GM19240 (cell line): Measurements from ENCODE around the gene PROC.
"Not testable (repeated sequence)": the region's sequence is repeated elsewhere in the genome, so short reads cannot be mapped to it uniquely, and the experiment has no call there.

Experiments
- DNase-seq: peaks from one replicate; pipeline ENCODE4 v3.0.0; 2011; ENCODE audit warnings: low spot score; ENCODE audit not compliant: insufficient read length

PROC gene

DNA sequence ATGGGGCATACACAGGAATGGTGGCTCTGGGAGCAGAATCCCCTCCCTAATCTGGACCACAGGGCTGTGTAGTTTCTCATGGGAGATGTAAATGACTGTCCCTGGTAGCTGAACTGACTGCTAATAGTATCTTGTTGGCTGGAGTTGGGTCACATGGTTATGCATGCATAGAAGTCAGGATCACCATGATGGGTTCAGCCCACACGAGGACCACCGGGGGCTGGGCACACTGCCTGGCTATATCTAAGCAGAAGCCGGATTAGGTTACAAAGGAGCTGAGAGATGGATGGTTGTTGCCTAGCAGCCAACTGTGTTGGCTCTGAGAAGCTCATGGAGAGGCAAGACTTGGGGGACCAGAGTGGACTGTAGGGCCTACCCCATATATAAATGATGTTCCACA, 23.7 kb upstream of the PROC start:
- DNase-seq: no peak

DNA sequence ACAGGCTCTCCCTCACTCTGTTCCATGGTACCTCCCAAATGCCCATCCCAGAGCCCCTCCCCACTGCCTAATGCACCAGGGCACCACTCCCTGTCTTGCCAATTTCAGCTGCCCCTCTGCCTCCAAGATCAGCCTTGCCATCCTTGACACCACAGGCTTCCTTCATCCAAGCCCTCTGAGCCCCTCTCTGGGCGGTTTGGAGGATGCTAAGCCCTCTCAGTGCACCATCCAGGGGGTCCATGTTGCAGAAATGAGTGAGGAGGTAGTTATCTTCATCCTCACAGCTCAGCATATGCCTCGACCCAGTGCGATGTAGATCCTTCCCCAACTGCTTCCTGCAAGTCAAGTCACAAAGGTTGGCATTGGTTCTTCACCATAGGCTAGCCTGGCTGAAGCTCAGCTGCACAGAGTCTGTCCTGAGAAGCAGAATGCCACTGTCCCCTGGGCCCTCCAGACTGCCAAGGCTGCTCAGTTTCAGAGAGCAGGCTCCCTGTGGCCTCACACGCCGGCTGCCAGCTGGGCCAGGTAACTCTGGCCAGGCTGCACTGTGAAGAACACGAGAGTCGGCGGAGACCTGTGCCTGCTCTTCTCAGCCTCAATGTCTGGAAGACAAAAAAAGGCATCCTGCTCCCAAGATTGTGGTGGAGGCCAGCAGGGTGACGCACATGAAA, 20.5 kb upstream of the PROC start:
- no peak for DNase-seq

DNA sequence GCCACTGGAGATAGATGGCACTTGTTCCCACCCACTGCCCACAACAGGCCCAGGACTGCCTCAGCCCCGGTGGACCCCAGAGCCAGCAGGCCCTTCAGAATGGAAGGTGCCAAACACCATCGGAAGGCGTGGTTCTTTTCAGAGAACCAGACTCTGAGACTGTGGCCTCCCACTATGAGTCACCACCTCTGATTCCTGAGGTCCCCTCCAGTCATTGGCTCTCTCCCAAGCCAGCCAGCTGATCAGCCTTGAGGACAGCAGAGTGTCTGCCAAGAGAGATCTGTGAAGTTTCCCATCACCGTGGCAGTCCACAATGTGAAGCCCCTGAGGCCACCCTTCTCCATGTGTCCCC, 20.0 kb upstream of the PROC start:
- peak; percentile 74 for DNase-seq

DNA sequence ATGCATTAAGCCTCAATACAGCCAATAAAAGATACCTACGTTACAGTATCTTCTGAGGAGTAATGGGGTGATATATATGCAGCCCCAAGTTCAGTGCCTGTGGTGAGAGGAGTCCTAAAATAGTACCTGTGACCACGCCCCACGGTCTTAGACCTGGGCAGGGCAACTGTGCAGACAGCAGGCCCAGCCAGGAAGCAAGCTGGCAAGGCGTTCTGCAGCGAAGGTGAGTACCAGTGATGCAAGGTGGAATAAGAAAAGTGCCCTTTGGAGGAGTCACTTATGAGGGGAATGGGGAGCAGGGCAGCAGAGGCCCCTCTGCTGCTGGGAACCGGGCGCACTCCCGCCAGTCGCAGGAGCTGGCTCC, 17.7 kb upstream of the PROC start:
- no peak for DNase-seq

DNA sequence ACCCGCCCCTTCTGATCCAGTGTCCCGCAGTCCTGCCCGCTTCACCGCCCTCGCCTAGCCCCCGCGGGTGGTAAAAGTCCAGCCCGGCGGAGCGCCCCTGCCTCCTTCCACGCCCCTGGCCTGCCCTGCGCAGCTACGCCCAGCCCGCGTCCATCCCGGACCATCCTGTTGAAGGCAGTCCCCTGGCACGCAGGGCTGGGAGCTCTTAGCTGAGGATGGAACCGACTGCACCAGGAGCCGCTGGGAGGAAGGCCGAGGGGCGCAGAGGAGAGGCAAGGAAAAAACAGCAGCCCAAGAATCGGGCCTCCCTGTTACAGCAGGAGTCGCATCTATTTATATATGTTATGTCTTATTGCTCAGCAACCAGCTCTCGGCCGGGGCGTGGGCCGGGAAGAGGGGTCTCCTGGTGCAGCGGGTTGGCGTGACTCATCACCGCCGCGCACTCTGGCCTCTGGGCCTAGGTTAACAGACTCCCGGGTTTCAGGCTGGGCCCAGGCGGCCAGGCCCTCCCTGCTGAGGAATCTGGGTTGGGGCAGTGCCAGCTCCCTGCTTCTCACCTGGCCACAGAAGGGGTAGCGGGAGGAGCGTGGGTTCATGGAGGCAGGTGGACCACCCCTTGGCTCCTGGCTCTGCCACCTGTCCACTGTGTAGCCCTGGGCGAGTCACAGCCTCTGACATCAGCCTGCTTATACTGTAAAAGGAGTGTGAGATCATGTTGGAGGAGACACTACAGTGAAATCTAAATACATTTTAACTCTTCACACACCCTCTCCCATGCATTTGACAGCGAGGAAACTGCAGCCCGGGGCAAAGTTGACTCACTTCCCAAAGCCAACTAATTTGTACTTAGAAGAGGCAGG, 17.1 kb upstream of the PROC start:
- DNase-seq: no peak

DNA sequence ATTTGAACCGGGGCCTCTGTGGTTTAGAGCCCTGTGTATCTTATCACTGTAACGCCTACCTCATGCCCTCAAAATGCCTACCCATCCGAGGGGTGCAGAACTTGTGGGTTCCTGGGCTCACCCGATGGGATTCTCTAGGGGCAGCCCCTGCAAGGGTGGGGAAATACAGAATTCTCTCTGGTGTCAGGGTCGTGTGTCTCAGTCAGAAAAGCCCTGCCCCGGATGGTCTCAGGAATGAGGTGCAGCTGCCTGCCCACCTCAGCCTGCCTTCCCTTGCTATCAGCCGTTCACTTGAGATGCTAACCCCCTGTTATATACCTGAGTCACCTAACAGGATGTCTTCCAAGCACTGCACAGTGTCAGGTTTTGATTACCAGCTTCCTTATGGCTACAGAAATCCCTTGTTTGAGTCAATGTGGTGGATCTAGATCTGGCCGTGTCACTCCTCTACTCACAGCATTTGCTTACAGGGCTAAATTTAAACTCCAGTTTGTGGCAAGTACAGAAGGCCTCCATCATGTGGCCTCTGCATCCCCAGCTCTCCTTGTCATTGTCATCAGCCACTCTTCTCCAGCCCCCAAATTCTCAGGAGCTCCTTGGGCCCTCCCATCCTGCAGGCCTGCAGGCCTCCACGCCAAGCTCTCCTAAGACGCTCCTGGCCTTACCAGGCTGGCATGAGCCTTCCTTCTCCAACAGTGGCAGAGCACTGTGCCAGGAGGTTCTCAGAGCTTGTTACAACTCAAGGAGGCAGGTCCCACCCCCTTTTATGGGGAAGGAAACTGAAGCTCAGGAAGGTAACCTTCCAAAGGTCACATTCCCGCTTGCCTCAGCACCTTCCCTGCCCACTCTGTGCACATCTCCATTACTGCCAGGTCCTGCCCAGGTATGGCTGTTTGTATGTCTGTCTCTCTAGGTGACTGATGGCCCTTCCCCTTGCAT, 16.2 kb upstream of the PROC start:
- no peak for DNase-seq

DNA sequence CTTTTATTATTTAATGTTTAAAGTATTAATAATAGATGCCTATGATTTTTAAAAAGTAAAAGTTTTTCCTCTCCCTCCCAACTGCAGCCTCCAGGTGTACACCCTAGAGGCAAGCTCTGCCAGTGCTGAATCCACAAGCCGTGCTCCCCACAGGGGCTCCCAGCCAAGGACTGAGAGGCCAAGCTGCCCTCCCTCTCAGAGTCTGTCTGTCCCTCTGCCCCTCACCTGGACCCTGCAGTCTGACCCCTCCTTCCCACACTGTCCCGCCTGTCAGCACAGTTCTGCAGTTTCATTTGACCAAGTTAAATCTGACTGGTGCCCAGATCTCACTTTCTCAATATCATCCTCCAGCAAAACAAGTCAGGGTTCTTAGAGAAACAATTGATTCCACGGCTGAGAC, 14.8 kb upstream of the PROC start:
- DNase-seq: no peak

DNA sequence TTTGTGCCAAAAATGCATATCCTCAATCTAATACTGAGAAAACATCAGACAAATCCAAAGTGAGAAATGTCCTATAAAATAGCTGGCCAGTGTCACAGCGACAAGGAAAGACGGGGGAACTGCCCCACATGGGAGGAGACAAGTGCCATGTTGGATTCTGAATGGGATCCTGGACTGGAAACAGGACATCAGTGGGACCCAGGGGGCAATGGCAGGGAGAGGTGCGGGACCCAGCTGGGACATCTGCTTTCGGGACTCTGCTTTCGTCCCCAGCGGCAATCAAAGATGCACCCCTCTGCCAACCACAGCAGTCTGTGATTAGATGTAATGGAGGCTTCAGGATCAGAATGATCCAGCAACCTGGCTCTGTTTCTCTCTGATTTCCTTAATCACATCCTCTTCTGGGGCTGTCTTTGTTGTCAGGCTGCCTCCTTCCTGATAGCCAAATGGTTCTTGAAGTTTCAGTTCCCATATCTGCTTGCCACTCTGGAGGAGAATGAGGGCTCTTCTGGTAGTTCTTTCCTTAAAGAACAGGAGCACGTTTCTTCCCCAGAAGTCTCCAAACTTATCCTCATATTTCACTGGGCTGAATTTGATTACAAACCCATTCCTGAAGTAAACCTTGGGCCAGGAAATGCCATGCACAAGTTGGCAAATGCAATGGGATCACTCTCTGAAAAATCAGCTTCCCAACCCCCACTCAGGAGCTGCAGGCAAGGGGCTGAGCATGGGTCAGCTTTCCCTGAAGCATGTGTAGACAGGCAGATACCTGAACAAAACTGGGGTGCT, 13.6 kb upstream of the PROC start:
- DNase-seq: no peak

DNA sequence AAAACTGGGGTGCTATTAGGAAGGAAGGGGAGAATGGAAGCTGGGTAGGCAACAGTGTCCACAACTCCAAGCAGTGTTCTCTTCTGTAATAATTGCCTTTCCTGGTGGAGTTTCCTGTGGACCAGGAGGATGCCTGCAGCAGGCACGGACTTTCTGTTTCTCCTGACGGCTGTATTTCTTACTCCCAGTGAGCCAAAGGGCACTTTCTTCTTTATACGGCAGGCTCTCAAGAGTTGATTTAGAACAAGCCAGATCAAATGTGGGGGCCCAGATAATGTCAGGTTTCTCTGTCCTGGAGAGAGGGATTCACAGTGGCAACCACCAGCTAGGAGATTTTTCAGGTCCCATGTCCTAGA, 13.0 kb upstream of the PROC start:
- no peak for DNase-seq

DNA sequence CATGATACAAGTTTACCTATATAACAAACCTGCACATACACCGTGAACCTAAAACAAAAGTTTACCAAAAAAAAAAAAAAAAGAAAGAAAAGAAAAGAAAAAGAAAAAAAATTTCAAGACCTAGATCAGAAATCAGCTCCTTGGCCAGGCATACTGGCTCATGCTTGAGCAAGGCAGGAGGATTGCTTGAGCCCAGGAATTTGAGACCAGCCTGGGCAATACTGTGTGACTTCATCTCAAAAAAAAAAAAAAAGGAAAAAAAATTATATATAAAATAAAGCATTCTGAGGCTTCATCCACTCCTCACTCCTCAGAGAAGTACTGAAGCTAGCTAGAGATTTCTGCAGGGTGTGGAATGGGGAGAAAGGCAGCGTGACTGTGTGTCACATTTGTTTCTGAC, 11.8 kb upstream of the PROC start:
- no peak for DNase-seq

DNA sequence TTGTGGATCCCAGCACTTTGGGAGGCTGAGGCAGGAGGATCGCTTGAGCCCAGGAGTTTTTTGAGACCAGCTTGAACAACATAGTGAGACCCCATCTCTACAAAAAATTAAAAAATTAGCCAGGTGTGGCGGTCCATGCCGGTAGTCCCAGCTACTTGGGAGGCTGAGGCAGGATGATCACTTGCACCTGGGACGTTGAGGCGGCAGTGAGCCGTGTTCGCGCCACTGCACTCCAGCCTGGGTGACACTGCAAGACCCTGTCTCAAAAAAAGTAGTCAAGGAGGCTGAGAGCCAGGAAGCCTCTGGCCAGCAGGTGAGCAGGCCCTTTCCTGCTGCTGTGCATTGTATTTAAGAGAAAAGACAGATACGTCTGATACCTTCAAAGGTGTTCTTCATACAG, 11.1 kb upstream of the PROC start:
- DNase-seq: no peak

DNA sequence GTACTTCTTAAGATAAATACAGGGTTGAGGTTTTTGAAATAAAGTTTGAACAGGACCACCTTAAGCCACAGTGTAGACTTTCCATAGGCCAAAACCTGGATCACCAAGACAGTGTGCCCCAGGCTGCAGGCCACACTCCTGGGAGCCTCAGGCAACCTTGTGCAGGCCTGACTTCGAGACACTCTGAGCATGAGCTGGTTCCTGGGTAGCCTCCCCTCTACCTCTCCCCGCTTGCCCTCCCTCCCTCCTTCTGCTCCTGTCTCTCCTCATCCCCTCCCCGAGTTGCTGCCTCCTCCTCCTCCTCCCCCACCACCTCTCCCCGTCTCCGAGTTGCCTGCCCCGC, 10.6 kb upstream of the PROC start:
- DNase-seq: no peak

DNA sequence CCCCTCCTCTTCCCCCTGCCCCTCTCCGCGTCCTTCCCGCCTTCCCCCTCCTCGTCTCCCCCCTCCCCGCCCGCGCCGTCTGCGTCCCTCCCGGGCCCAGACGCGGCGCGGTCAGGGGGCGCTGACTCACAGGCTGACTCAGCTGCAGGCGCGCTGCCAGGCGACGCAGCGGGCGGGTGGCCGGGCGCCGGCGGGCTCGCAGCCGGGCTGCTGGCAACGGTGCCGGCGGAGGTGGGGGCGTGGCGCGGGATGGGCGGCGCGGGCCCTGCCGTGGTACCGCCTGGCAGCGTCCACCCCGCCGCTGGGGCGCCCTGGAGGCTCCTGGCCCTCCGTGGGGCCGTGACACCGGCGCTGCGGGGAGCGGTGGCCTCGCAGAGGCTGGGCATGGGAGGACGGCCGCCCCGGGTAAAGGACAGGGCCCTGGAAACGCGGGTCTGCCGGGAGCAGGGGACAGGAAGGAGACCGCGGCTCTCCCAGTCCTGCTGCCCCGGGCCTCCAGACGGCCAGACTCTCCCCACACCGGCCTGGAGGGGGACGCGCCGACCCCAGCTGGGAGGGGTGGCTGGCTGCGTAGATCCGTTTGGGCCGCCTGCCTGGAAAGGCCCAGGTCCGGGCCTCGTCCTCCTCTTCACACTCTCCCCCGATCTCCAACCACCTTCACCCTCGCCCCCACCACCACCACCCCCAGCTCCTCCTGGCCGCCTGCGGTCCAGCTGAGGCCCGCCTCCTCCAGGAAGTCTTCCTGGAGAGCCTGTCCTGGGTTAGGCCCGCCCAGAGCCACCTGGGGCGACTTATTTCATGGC, 10.0 kb upstream of the PROC start:
- DNase-seq: peak; percentile 53

DNA sequence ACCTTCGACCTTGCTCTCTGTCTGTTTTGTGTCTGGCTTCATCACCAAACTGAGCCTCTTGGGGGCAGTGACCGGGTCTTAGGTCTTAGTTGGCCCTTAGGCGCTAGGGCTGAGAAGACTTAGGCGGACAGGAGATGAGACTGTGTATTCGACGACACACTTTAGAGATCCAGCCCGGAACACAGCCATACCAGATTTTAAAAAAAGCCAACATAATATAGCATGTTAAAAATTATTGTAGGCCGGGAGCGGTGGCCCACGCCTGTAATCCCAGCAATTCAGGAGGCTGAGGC, 9.5 kb upstream of the PROC start:
- DNase-seq: no peak

DNA sequence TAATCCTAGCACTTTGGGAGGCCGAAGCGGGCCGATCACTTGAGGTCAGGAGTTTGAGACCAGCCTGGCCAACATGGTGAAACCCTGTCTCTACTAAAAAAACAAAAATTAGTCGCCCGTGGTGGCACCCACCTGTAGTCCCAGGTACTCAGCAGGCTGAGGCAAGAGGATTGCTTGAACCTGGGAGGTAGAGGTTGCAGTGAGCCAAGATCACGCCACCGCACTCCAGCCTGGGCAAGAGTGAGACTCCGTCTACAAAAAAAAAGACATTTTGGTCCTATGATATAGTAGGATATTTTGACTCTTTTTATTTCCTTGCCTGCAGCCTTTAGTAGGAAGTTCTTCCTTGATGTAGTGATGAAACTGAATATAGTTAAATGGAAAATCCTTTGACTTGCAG, 8.5 kb upstream of the PROC start:
- not testable (repeated sequence) for DNase-seq

DNA sequence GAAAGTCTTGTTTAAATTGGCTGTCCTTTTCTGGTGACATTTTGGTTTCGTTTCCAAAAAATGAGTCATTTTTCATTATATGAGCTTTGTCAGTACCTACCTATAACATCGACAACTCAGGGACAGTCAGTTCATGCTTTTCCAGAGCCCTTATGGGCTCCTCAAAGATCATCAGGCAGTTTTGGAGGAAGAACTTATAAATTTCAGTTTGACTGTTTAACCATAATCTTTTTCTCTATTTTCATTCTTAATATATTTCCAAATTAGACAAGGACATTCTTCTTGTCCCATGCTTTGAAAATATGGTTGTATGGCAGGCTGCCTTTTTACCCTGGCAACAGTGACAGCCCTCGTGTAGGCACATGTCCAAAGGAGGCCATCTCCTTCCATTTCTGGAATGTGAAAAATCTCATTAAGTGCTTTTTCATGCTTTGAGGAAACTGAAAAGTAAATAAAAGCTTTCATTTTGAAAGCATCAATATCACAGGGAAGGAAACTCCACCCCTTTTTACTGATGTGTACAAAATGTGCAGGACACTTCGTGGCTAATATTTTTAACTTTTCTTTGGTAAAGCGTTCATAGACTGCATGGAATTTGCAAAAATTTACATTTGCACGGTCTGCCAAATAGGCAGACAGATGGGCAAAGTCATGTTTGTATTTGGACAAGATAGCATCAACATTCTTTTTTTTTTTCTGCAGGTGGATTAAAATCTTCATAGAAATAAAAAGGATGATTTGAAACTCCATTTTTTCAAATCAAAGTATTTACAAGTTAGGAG, 7.2 kb upstream of the PROC start:
- DNase-seq: peak; percentile 49

DNA sequence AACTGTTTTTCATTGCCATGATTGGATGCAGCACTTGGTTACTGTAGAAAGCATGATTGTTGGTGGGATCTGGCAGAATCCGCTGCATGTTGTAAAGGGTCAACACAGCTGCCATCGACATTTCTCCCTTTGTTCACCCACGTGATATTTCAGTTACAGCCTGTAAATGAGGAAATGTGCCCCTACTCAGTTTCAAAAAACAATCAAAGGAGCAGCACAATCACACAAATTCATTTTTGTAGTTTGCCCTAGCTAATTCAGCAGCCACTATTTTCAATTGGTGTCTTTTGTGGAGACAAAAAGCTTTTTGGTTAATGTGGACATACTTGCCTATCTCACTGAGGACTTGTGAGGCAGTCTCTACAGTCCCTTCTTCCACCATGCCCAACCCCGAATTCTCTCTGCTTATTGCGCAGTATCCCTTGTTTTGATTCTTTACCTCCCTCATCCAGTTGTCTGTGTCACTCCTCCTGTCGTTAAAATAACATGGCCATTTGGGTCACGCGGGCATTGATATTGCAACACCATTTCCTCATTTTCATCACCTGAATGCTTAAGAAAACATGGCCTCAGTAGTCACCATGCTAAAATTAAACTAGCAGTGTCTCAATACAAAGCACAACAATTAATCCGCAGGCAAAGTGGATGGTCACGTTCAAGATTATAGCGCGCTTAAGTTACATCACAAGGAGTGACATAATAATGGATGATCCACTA, 6.4 kb upstream of the PROC start:
- no peak for DNase-seq

DNA sequence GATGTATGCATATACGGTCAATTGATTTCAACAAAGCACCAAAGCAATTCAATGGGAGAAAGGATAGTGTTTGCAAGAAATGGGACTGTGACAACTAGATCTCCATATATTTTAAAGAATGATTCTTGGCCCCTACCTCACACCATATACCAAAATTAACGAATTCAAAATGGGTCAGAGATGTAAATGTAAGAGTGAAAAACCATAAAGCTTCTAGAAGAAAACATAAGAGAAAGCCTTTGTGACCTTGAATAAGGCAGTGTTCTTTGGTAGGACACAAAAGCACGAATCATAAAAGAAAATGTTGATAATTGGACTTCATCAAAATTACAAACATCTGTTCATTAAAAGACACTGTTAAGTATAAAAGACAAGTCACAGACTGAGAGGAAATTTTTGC, 5.0 kb upstream of the PROC start:
- no peak for DNase-seq

DNA sequence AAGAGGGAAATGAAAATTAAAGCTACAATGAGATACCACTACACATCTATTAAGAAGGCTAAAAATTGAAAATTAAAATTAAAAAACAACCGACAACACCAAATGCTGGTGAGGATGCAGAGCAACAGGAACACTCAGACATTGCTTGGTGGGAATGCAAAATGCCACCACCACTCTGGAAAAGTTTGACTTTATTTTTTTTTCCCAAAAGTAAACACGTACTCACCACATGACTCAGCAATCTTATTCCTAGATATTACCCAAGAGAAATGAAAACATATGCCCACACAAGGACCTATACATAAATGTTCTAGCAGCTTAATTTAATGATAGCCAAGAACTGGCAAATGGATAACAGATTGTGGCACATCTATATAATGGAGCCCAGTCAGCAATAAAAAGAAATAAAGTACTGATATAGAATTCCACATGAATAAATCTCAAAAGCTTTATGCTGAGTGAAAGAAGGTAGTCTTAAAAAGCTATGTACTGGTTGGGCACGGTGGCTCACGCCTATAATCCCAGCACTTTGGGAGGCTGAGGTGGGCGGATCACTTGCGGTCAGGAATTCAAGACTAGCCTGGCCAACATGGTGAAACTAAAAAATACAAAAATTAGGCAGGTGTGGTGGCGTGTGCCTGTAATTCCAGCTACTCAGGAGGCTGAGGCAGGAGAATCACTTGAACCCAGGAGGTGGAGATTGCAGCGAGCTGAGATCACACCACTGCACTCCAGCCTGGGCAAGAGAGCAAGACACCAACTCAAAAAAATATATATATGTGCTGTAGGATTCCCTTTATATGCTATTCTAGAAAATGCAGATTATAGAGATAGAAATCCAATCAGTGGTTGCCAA, 4.2 kb upstream of the PROC start:
- no peak for DNase-seq
